ENCODE data around the gene PITPNC1.
"Not testable (repeated sequence)": the region's sequence is repeated elsewhere in the genome, so short reads cannot be mapped to it uniquely, and the experiment has no call there.

PITPNC1 gene

GRCh38 chr17:67376737-67377487, at the start of gene PITPNC1:
Gene PITPNC1 (plus strand): TSS chr17:67377281.
- TF ChIP-seq CTCF (IDR thresholded peaks at IDR 0.05; ENCODE audit: borderline replicate concordance, control extremely low read depth, extremely low read depth, insufficient read depth, missing control alignments) = no peak
- in situ Hi-C loops (cut with MboI; ENCODE audit: low sequenced_read_pairs, unreplicated experiment) = loop anchor here (10.0 to 25.0 kb wide), 2 partner anchors 210 to 308 kb away; no protein-coding TSS in a partner anchor
- DNase-seq (ENCODE audit: low spot score) = peak; percentile 90

DNA sequence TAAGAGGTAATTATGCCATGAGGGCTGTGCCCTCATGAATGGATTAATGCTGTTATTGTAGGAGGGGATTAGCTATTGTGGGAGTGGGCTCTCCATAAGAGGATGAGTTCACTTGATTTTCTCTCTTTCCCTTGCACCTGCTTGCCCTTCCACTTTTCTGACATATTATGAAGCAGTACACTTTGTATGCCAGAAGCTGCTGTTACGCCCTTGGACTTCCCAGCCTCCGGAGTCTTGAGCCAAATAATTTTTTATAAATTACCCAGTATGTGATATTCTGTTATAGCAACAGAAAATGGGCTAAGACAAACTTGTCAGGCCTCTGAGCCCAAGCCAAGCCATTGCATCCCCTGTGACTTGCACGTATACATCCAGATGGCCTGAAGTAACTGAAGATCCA, 49.1 kb upstream of the PITPNC1 start:
- in situ Hi-C loops (cut with MboI; ENCODE audit: low sequenced_read_pairs, unreplicated experiment) = no loop called here
- TF ChIP-seq CTCF (IDR thresholded peaks at IDR 0.05; ENCODE audit: borderline replicate concordance, control extremely low read depth, extremely low read depth, insufficient read depth, missing control alignments) = no peak
- DNase-seq (ENCODE audit: low spot score) = no peak

- in situ Hi-C loops (cut with MboI; ENCODE audit: low sequenced_read_pairs, unreplicated experiment); DNase-seq (ENCODE audit: low spot score): not testable (repeated sequence)
Observed at GRCh38 chr17:67331381-67332161, 45.5 kb upstream of the PITPNC1 start.

- in situ Hi-C loops (cut with MboI; ENCODE audit: low sequenced_read_pairs, unreplicated experiment); DNase-seq (ENCODE audit: low spot score): not testable (repeated sequence)
Observed at GRCh38 chr17:67332162-67332508, 44.9 kb upstream of the PITPNC1 start.

DNA sequence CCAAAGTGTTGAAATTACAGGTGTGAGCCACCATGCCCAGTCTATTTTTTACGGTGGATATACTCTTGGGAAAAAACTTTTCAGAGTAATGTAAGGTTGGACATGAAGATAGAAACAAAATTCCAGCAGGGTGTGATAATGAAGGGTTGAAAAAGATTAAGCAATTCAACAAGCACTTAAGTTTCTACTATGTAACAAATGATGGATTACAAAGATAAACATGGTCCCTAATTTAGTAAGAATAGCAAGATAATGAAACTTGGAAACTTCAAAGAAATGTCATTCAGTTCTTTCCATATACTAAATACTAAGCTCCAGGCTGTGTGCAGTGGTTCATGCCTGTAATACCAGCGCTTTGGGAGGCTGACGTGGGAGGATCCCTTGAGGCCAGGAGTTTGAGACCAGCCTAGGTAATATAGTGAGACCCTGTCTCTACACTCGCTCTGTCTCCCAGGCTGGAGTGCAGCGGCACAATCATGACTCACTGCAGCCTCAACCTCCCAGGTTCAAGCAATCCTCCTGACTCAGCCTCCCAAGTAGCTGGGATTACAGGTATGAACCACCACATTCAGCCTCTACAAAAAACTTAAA, 41.7 kb upstream of the PITPNC1 start:
- in situ Hi-C loops (cut with MboI; ENCODE audit: low sequenced_read_pairs, unreplicated experiment) = no loop called here
- DNase-seq (ENCODE audit: low spot score) = no peak
- no peak for TF ChIP-seq CTCF (IDR thresholded peaks at IDR 0.05; ENCODE audit: borderline replicate concordance, control extremely low read depth, extremely low read depth, insufficient read depth, missing control alignments)

- DNase-seq (ENCODE audit: low spot score) = no peak
- TF ChIP-seq CTCF (IDR thresholded peaks at IDR 0.05; ENCODE audit: borderline replicate concordance, control extremely low read depth, extremely low read depth, insufficient read depth, missing control alignments) = no peak
- in situ Hi-C loops (cut with MboI; ENCODE audit: low sequenced_read_pairs, unreplicated experiment) = no loop called here
Observed at GRCh38 chr17:67336859-67337258, 40.2 kb upstream of the PITPNC1 start.

GRCh38 chr17:67338353-67338752, 38.7 kb upstream of the PITPNC1 start:
- DNase-seq (ENCODE audit: low spot score); in situ Hi-C loops (cut with MboI; ENCODE audit: low sequenced_read_pairs, unreplicated experiment): not testable (repeated sequence)

GRCh38 chr17:67343237-67343636, 33.8 kb upstream of the PITPNC1 start:
- in situ Hi-C loops (cut with MboI; ENCODE audit: low sequenced_read_pairs, unreplicated experiment) = no loop called here

More at GRCh38 chr17:67343237-67343636, 33.8 kb upstream of the PITPNC1 start:
- TF ChIP-seq CTCF (IDR thresholded peaks at IDR 0.05; ENCODE audit: borderline replicate concordance, control extremely low read depth, extremely low read depth, insufficient read depth, missing control alignments) = no peak
- no peak for DNase-seq (ENCODE audit: low spot score)
